SU-DHL-6 (cell line): ENCODE measurements around the gene AP3M1.

Experiments used
- H2AFZ ChIP-seq: fragments of 200-600 bp; sonication (generic); 2 replicates; pipeline ENCODE4 v1.6.1; 2014; ENCODE audit warnings: low read depth, mild to moderate bottlenecking, moderate library complexity, mixed read lengths, antibody characterized with exemption, low read length; ENCODE audit not compliant: severe bottlenecking
- H3F3A ChIP-seq: fragments of 200-600 bp; shearing (Covaris generic); 2 replicates; pipeline ENCODE4 v1.6.0; 2016; ENCODE audit warnings: antibody characterized with exemption, mild to moderate bottlenecking; ENCODE audit not compliant: insufficient read depth
- H3K27ac ChIP-seq: fragments of 200-600 bp; sonication (generic); 2 replicates; pipeline ENCODE4 v1.5.1; 2016; ENCODE audit warnings: low read depth, mild to moderate bottlenecking, low read length, moderate library complexity, mixed read lengths
- H3K27me3 ChIP-seq: fragments of 200-600 bp; sonication (generic), shearing (Covaris generic); 2 replicates; pipeline ENCODE4 v1.6.0; 2014; ENCODE audit warnings: mild to moderate bottlenecking, low read length
- H3K36me3 ChIP-seq: fragments of 200-600 bp; sonication (generic); 2 replicates; pipeline ENCODE4 v1.6.1; 2014; ENCODE audit warnings: mild to moderate bottlenecking, low read length, mixed read lengths
- H3K4me2 ChIP-seq: fragments of 300-600, 200-600 bp; shearing (Covaris generic), sonication (generic); 2 replicates; pipeline ENCODE4 v1.6.0; 2014; ENCODE audit warnings: low read length, low read depth, mild to moderate bottlenecking; ENCODE audit not compliant: poor library complexity, severe bottlenecking
- H3K4me3 ChIP-seq: fragments of 200-600 bp; sonication (generic); 2 replicates; pipeline ENCODE4 v1.5.1; 2014; ENCODE audit warnings: antibody characterized with exemption, low read length, mild to moderate bottlenecking, mixed read lengths; ENCODE audit not compliant: insufficient read depth, poor library complexity, severe bottlenecking
- H3K79me2 ChIP-seq: fragments of 200-600 bp; sonication (generic); 2 replicates; pipeline ENCODE4 v1.6.1; 2014; ENCODE audit warnings: mild to moderate bottlenecking, low read length, moderate library complexity; ENCODE audit not compliant: insufficient read depth
- H3K9ac ChIP-seq: fragments of 200-600 bp; sonication (generic); 2 replicates; pipeline ENCODE4 v1.7.0; 2014; ENCODE audit warnings: mild to moderate bottlenecking, low read length
- H3K9me2 ChIP-seq: fragments of 200-600 bp; sonication (generic); replicated peaks from 2 replicates; pipeline ENCODE4 v1.6.1; 2014; ENCODE audit warnings: low read length; ENCODE audit not compliant: insufficient read depth
- H3K9me3 ChIP-seq: fragments of 200-600 bp; sonication (generic); 2 replicates; pipeline ENCODE4 v1.6.1; 2014; ENCODE audit warnings: low read length, mixed read lengths; ENCODE audit not compliant: insufficient read depth
- H4K20me1 ChIP-seq: fragments of 200-600 bp; sonication (generic); 2 replicates; pipeline ENCODE4 v1.6.1; 2014; ENCODE audit warnings: low read depth, mild to moderate bottlenecking, antibody characterized with exemption, low read length, moderate library complexity, mixed read lengths
- EZH2phosphoT487 ChIP-seq: fragments of 200-600 bp; sonication (generic), shearing (Covaris generic); conservative IDR thresholded peaks from 2 replicates; pipeline ENCODE4 v1.6.1; 2018; ENCODE audit warnings: mild to moderate bottlenecking, antibody characterized with exemption, low read length, moderate library complexity, mixed read lengths
- TF ChIP-seq, protein P1 (sequence below): fragments of 200-600 bp; sonication (generic); IDR thresholded peaks from one replicate; pipeline ENCODE4 v1.5.1; 2017; ENCODE audit warnings: antibody characterized with exemption, mild to moderate bottlenecking, low read length, moderate library complexity; ENCODE audit not compliant: insufficient read depth, poor library complexity, severe bottlenecking

AP3M1 gene

DNA sequence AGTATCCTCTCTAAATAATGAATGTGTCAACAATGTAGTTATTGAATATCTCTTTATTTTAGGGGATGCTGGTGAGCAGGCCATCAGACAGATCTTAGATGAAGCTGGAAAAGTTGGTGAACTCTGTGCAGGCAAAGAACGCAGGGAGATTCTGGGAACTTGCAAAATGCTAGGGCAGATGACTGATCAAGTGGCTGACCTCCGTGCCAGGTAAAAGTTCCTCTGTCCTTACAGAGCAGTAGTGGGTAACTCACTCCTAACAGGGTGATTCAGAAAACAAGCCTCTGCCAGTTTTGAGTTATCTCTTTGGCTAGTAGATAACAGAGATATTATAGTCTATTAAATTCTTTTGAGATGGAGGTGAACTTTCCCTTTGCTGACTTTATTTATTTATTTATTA is 67.3 kb downstream of the AP3M1 start:
- Histone ChIP-seq H2AFZ (no peak overlapping the region), H3K27me3 (no peaks in the 10 kb centered on the region), H3F3A (no peaks in the 10 kb centered on the region), H3K9ac (no peak overlapping the region), H3K36me3 (peaks cover 2% of the 10 kb centered on the region; the same call in 1 of the 2 replicates), H3K27ac (no peak overlapping the region), H3K79me2 (no peaks in the 10 kb centered on the region), H3K9me3 (no peaks in the 10 kb centered on the region), H4K20me1 (no peaks in the 10 kb centered on the region), H3K4me2 (no peak overlapping the region), H3K4me3 (no peak overlapping the region), H3K9me2 (no peaks in the 10 kb centered on the region)
- no peak for TF ChIP-seq EZH2phosphoT487
- TF ChIP-seq, protein P1, sequence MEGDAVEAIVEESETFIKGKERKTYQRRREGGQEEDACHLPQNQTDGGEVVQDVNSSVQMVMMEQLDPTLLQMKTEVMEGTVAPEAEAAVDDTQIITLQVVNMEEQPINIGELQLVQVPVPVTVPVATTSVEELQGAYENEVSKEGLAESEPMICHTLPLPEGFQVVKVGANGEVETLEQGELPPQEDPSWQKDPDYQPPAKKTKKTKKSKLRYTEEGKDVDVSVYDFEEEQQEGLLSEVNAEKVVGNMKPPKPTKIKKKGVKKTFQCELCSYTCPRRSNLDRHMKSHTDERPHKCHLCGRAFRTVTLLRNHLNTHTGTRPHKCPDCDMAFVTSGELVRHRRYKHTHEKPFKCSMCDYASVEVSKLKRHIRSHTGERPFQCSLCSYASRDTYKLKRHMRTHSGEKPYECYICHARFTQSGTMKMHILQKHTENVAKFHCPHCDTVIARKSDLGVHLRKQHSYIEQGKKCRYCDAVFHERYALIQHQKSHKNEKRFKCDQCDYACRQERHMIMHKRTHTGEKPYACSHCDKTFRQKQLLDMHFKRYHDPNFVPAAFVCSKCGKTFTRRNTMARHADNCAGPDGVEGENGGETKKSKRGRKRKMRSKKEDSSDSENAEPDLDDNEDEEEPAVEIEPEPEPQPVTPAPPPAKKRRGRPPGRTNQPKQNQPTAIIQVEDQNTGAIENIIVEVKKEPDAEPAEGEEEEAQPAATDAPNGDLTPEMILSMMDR, result no peak

DNA sequence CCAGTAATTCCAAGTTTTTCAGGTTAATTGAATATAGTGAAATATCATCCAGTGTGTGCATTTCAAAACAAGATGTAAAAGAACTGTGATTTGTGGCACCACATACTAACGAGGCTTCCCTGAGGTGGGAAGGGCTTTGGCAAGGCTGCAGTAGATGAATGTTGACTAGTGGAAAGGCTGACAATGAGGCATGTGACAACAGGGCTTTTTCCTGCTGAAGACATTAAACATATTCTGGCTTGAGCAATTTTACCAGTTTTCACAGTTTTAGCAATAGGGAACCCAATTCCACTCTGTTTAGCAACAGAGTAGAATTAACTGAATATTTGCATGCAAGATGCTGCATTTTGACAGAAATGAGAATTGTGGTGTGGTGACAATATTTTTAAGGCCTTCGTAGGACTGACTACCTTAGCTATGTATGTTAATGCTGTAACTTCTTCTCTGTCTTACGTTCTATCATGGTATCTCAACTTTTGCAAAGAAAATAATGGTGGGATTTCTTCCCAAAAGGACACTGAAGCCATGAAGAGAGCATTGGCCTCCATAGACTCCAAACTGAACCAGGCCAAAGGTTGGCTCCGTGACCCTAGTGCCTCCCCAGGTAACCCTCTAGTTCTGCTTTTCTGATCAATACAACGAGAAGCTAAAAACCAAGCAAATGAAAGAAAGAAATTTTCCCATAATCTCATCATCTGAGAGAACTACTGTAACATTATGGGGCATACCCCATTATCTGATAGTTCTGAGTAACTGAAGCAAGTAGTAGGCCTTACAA is 68.5 kb downstream of the AP3M1 start:
- Histone ChIP-seq H3K27ac (no peak overlapping the region), H3F3A (no peaks in the 10 kb centered on the region), H4K20me1 (no peaks in the 10 kb centered on the region), H3K27me3 (no peaks in the 10 kb centered on the region), H3K9me2 (no peaks in the 10 kb centered on the region), H3K79me2 (no peaks in the 10 kb centered on the region), H2AFZ (no peak overlapping the region), H3K4me3 (no peak overlapping the region), H3K9ac (no peak overlapping the region), H3K9me3 (no peaks in the 10 kb centered on the region), H3K4me2 (no peak overlapping the region), H3K36me3 (peaks cover 2% of the 10 kb centered on the region; the same call in 1 of the 2 replicates)
- TF ChIP-seq, protein P1, result no peak
- no peak for TF ChIP-seq EZH2phosphoT487

DNA sequence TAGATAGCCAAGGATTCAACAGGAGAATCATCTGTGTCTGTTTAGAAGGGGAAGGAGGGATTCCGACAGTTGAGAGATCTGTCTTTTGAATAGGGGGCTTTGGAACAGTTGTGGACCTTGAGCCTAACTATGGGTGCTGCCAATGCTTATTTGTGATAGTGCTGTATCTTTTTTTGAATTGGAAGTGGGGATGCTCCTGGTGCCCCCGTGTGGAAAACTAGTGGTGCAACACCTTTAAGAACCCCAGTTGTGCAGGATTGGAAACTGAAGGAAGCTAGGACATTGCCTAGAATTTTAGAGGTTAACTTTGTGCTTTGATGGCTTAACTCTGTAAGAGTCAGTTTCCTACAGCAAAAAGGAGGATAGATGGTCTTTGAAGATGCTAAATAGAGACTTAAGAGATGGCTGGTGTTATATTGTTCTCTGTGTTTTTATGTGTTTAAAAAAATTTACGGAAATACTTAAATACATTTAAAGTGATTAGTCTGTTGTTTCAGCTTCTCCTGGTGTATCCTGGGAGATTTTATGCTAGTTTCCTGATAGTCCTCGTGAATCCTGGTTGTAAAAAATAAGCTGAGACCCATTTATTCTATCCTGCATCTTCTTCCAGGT is 69.3 kb downstream of the AP3M1 start:
- TF ChIP-seq, protein P1, result peak; percentile 56
- TF ChIP-seq EZH2phosphoT487, result no peak
- H3K9me3 ChIP-seq, result no peaks in the 10 kb centered on the region
- H3K9ac ChIP-seq, result no peak overlapping the region
- H3K27me3 ChIP-seq, result no peaks in the 10 kb centered on the region
- H3F3A ChIP-seq, result no peaks in the 10 kb centered on the region
- H3K9me2 ChIP-seq, result no peaks in the 10 kb centered on the region
- no peak overlapping the region for H3K27ac ChIP-seq
- H4K20me1 ChIP-seq, result no peaks in the 10 kb centered on the region
- no peak overlapping the region for H3K4me2 ChIP-seq
- no peak overlapping the region for H3K4me3 ChIP-seq
- H2AFZ ChIP-seq, result no peak overlapping the region
- no peaks in the 10 kb centered on the region for H3K79me2 ChIP-seq
- H3K36me3 ChIP-seq, result no peaks in the 10 kb centered on the region; the same call in 1 of the 2 replicates
